Body of pancreas (tissue), 4 donors: Measurements from ENCODE around the gene FGF1. TPM values are rescaled to one million over a fixed set of nuclear protein-coding genes. Genes with fewer than 3 reads are reported as not detected.

Source experiments
- ATAC-seq: fragments of 150-250 bp; one replicate; pipeline ENCODE4 v1.9.1; 2016
- DNase-seq, 4 donors: peaks; one replicate each; pipeline ENCODE4 v3.0.0-alpha.2; 2019
- H3K27ac ChIP-seq, 4 donors: fragments of 200-600 bp; sonication (generic); 1 replicate in 3 of 4; 2 replicates in 1 of 4; pipeline versions ENCODE4 v1.5.1 to v1.6.1; 2016 to 2019; ENCODE audit warnings: mild to moderate bottlenecking in 1 of 4, mixed read lengths in 1 of 4, moderate library complexity in 1 of 4
- H3K27me3 ChIP-seq, 2 donors: fragments of 200-600 bp; sonication (generic); one replicate each; pipeline ENCODE4 v1.6.0; 2016; ENCODE audit warnings: mild to moderate bottlenecking in 1 of 2
- H3K36me3 ChIP-seq, 2 donors: fragments of 200-600 bp; sonication (generic); replicated peaks in 1 of 2; 2 replicates each; pipeline ENCODE4 v1.5.1; 2016; ENCODE audit warnings: low read depth in 2 of 2; ENCODE audit not compliant: insufficient read depth in 1 of 2
- H3K4me1 ChIP-seq: fragments of 200-600 bp; sonication (generic); one replicate; pipeline ENCODE4 v1.6.0; 2016
- H3K4me3 ChIP-seq, 2 donors: fragments of 200-600 bp; sonication (generic); 1 replicate in 1 of 2; 2 replicates in 1 of 2; pipeline ENCODE4 v1.5.1; 2016 to 2019
- H3K9me3 ChIP-seq, 3 donors: fragments of 200-600 bp; sonication (generic); 1 replicate in 2 of 3; 2 replicates in 1 of 3; pipeline ENCODE4 v1.5.1; 2016
- POLR2A ChIP-seq, 3 donors: fragments of 450-650 bp; IDR thresholded peaks; one replicate each; pipeline ENCODE4 v1.6.1; 2016; ENCODE audit warnings: antibody characterized with exemption in 3 of 3, mild to moderate bottlenecking in 2 of 3
- WGBS, 2 donors: methylation state at CpG; one replicate each; pipeline ENCODE4 v1.1.5; 2017; 5-methylcytosine and 5-hydroxymethylcytosine counted together
- intact Hi-C: fragments of 100-400 bp; cut with DNase I; formaldehyde crosslinking; loops from one replicate; pipeline ENCODE4 v1.15.1; 2023
- total RNA-seq, 2 donors: library from RNA; depleted of rRNA; stranded (reverse); fragments of >200 nt; gene quantifications; one replicate each; pipeline ENCODE4 v1.1.0, GENCODE V29; 2016
- TF ChIP-seq, protein P1 (sequence below), 7 experiments: fragments of 450-650 bp in 4 of 7; fragments of 200-600 bp in 3 of 7; sonication (generic) in 3 of 7; IDR thresholded peaks; one replicate each; pipeline ENCODE4 v1.5.1; 2016 to 2019; ENCODE audit warnings: antibody characterized with exemption in 7 of 7

FGF1 gene
- total RNA-seq, 2 donors from 2014 or later = 0.78 TPM; not detected in 1

DNA sequence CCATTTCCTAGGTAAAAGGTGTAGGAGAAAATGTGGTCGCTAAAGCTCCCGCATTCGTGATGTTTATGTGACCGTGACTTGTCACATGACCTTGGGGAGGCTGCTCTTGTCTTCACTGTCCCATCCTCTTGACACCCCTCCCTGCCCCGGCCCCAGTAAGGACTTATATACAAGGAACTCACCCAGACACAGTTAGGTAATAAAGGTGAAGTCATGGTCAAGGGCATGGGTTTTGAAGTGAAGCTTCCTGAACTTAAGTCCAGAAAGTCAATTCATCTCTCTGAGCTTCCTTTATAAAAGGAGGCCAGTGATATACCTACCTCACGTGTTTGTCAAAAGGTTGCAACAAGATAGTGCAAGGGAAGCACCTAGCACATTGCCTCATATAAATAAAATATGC is 17.6 kb downstream of the FGF1 start:
- Histone ChIP-seq H3K27me3 (no peaks in the 10 kb centered on the region), H3K4me3 (no peak overlapping the region), H3K4me1 (no peaks in the 10 kb centered on the region), H3K36me3 (no peaks in the 10 kb centered on the region), H3K9me3 (no peaks in the 10 kb centered on the region), H3K27ac (no peak overlapping the region)
- no peak for ATAC-seq
- no peak for DNase-seq
- TF ChIP-seq, protein P1, sequence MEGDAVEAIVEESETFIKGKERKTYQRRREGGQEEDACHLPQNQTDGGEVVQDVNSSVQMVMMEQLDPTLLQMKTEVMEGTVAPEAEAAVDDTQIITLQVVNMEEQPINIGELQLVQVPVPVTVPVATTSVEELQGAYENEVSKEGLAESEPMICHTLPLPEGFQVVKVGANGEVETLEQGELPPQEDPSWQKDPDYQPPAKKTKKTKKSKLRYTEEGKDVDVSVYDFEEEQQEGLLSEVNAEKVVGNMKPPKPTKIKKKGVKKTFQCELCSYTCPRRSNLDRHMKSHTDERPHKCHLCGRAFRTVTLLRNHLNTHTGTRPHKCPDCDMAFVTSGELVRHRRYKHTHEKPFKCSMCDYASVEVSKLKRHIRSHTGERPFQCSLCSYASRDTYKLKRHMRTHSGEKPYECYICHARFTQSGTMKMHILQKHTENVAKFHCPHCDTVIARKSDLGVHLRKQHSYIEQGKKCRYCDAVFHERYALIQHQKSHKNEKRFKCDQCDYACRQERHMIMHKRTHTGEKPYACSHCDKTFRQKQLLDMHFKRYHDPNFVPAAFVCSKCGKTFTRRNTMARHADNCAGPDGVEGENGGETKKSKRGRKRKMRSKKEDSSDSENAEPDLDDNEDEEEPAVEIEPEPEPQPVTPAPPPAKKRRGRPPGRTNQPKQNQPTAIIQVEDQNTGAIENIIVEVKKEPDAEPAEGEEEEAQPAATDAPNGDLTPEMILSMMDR (IDR thresholded peaks at IDR 0.05) = no peak
- no peak for TF ChIP-seq POLR2A (IDR thresholded peaks at IDR 0.05)
- 66 to 84% methylated on average over 6 of the region's 6 CpGs for WGBS, 2 donors
- intact Hi-C loops = no loop called here

DNA sequence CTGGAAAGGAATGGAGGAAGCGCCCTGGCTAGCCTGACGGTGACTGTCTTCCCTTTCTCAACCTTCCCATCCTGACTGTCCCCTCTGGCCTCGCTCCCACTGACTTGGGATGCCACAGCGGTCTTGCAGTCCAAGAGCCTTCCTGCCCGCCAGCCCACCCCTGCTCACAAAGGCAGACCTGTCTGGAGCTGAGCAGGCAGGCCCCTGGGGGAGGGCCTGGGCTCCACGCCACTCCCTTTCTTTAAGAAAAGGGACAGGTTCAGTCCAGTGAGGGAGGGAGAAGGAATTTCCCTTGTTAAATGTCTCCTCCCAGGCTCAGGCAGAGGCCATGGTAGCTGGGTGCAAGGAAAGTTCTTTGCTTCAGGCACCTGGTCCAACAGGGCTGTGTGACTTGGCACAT is 18.1 kb downstream of the FGF1 start:
- 87 to 91% methylated on average over 6 of the region's 6 CpGs for WGBS, 2 donors
- H3K27ac ChIP-seq = no peak overlapping the region
- H3K36me3 ChIP-seq = no peaks in the 10 kb centered on the region
- no peaks in the 10 kb centered on the region for H3K27me3 ChIP-seq
- TF ChIP-seq, protein P1 (IDR thresholded peaks at IDR 0.05) = no peak
- TF ChIP-seq POLR2A (IDR thresholded peaks at IDR 0.05) = no peak
- no peaks in the 10 kb centered on the region for H3K4me1 ChIP-seq
- intact Hi-C loops = no loop called here
- ATAC-seq = no peak
- no peaks in the 10 kb centered on the region for H3K9me3 ChIP-seq
- DNase-seq = no peak
- no peak overlapping the region for H3K4me3 ChIP-seq

DNA sequence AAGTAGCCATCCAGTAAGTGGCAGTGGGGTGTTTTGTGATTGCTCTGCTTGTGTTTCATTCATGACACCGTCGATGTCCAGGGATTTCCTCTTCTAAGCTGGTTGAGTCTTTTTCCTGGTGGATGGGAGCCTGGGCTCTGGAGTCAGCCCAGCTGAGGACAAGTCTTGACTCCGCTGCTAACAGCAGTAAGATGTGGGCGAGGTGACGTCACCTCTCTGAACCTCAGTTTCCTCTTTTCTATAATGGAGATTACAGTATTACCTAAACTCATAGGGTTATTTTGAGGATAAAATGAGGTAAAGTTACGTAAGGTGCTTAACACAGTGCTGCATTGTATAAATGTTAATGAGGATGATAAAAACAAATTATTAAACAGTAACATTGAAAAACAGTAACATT is 21.3 kb downstream of the FGF1 start:
- ATAC-seq (no peak), DNase-seq (no peak)
- 78 to 85% methylated on average over 6 of the region's 6 CpGs for WGBS, 2 donors
- H3K36me3 ChIP-seq = no peaks in the 10 kb centered on the region
- intact Hi-C loops = no loop called here
- no peaks in the 10 kb centered on the region for H3K4me1 ChIP-seq
- no peaks in the 10 kb centered on the region for H3K9me3 ChIP-seq
- no peak overlapping the region for H3K27ac ChIP-seq
- TF ChIP-seq, protein P1 (IDR thresholded peaks at IDR 0.05) = no peak
- no peak for TF ChIP-seq POLR2A (IDR thresholded peaks at IDR 0.05)
- H3K4me3 ChIP-seq = no peak overlapping the region
- H3K27me3 ChIP-seq = no peaks in the 10 kb centered on the region

DNA sequence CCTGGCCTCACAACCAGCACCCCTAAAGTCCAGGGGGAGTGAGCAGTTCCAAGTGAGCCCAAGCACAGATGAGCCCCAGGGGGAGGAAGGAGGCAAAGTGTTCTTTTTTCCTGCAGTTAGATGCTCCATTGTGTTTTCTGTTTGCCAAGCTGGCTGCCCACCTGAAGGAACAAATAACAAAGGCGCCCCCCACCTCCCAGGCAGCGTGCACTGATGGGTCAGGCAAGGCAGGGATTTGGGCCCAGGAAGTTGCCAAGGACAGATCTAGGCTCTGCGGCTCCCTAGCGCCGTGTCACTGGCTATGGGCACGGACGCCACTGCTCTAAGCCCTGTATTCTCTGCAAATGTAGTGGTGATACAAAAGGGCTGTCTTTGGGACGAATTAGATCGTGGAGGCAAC is 21.8 kb downstream of the FGF1 start:
- no peaks in the 10 kb centered on the region for H3K4me1 ChIP-seq
- ATAC-seq (no peak), DNase-seq (no peak)
- intact Hi-C loops = no loop called here
- no peak overlapping the region for H3K4me3 ChIP-seq
- TF ChIP-seq, protein P1 (IDR thresholded peaks at IDR 0.05) = no peak
- TF ChIP-seq POLR2A (IDR thresholded peaks at IDR 0.05) = no peak
- H3K27me3 ChIP-seq = no peaks in the 10 kb centered on the region
- no peaks in the 10 kb centered on the region for H3K9me3 ChIP-seq
- WGBS, 2 donors = 60 to 72% methylated on average over 9 of the region's 9 CpGs
- H3K27ac ChIP-seq = no peak overlapping the region
- no peaks in the 10 kb centered on the region for H3K36me3 ChIP-seq

DNA sequence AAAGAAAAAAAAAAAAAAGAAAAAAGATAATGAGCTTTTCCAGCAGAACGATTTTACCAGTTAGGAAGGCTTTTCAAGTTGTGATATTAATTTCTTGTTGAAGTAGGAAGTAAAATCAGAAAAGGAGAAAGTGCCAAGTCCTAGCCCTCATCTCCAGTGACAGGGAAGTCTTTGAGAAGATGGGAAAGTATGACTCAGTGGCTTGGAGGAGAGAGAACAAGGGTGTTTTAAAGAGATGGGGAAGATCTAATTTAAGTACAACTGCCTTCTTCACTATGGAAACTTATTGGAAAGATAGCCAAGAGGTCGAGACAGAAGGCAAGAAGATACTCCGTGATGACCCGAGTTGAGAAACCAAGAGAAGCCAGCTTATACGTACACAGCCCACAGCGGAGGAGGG is 22.6 kb downstream of the FGF1 start:
- DNase-seq (no peak), ATAC-seq (no peak)
- intact Hi-C loops = no loop called here
- no peaks in the 10 kb centered on the region for H3K27me3 ChIP-seq
- H3K4me1 ChIP-seq = no peaks in the 10 kb centered on the region
- WGBS, 2 donors = 68 to 71% methylated on average over 6 of the region's 6 CpGs
- H3K4me3 ChIP-seq = no peak overlapping the region
- no peaks in the 10 kb centered on the region for H3K9me3 ChIP-seq
- TF ChIP-seq, protein P1 (IDR thresholded peaks at IDR 0.05) = no peak
- no peak for TF ChIP-seq POLR2A (IDR thresholded peaks at IDR 0.05)
- no peaks in the 10 kb centered on the region for H3K36me3 ChIP-seq
- no peak overlapping the region for H3K27ac ChIP-seq
